Ammon's horn (tissue), 1 donor: ENCODE measurements around the gene SLC38A10.
A peak's percentile ranks its signal among the peaks of the same experiment; 100 is the strongest.

Experiments
- DNase-seq: peaks from one replicate; pipeline ENCODE4 v3.0.0-alpha.2; 2016; ENCODE audit warnings: low spot score

Gene SLC38A10

GRCh38 chr17:81295031-81295675 is at the start of gene SLC38A10:
SLC38A10 (minus strand) TSS chr17:81295307; CDS start chr17:81294921, 386 bp downstream.
- DNase-seq = peak; percentile 91

GRCh38 chr17:81342269-81343070 is 47.4 kb upstream of the SLC38A10 start:
- no peak for DNase-seq

GRCh38 chr17:81341516-81342268 is 46.6 kb upstream of the SLC38A10 start:
- DNase-seq = no peak

- no peak for DNase-seq
Observed at GRCh38 chr17:81340607-81341515, 45.8 kb upstream of the SLC38A10 start.

GRCh38 chr17:81339534-81340296 is 44.6 kb upstream of the SLC38A10 start:
- no peak for DNase-seq

- DNase-seq = no peak
Observed at GRCh38 chr17:81339191-81339533, 44.1 kb upstream of the SLC38A10 start.

GRCh38 chr17:81338274-81339190 is 43.4 kb upstream of the SLC38A10 start:
- no peak for DNase-seq

- no peak for DNase-seq
Observed at GRCh38 chr17:81337476-81337879, 42.4 kb upstream of the SLC38A10 start.

- DNase-seq = no peak
Observed at GRCh38 chr17:81336930-81337325, 41.8 kb upstream of the SLC38A10 start.

GRCh38 chr17:81336296-81336929 is 41.3 kb upstream of the SLC38A10 start:
- no peak for DNase-seq

- no peak for DNase-seq
Observed at GRCh38 chr17:81335773-81336157, 40.7 kb upstream of the SLC38A10 start.

GRCh38 chr17:81334987-81335772 is 40.1 kb upstream of the SLC38A10 start:
- no peak for DNase-seq

- no peak for DNase-seq
Observed at GRCh38 chr17:81334391-81334901, 39.3 kb upstream of the SLC38A10 start.

- no peak for DNase-seq
Observed at GRCh38 chr17:81333616-81334368, 38.7 kb upstream of the SLC38A10 start.

- DNase-seq = no peak
Observed at GRCh38 chr17:81332914-81333528, 37.9 kb upstream of the SLC38A10 start.

GRCh38 chr17:81332118-81332834 is 37.2 kb upstream of the SLC38A10 start:
- no peak for DNase-seq
